ENCODE results near the gene PRSS38.

Gene PRSS38

GRCh38 chr1:227793079-227793947 is 22.2 kb upstream of the PRSS38 start:
- peak; percentile 73 for DNase-seq (ENCODE audit: low read depth, low spot score)

- DNase-seq (ENCODE audit: low read depth, low spot score): no peak
Measured at GRCh38 chr1:227793948-227794816, 21.3 kb upstream of the PRSS38 start.

- DNase-seq (ENCODE audit: low read depth, low spot score): no peak
Measured at GRCh38 chr1:227794817-227795192, 20.7 kb upstream of the PRSS38 start.

DNA sequence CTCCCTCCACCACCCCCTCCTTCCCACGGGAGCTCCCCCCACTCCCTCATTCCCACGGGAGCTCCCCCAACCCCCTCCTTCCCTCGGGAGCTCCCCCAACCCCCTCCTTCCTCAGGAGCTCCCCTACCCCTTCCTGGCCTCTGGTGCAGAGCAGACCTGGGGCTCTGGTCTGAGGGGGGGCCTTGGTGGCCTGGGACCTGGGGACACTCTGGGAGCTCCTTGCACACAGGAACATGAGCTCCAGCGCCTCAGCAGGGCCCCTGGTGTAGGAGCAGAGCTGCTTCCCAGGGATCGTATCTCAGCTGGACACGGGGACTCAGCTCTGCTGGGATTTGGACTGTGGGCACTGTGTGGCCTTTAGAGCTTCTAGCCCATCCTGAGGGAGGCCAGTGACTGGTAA is 19.7 kb upstream of the PRSS38 start:
- no peak for DNase-seq (ENCODE audit: low read depth, low spot score)

GRCh38 chr1:227796359-227796915 is 19.0 kb upstream of the PRSS38 start:
- DNase-seq (ENCODE audit: low read depth, low spot score): no peak

GRCh38 chr1:227797144-227797543 is 18.3 kb upstream of the PRSS38 start:
- no peak for DNase-seq (ENCODE audit: low read depth, low spot score)

DNA sequence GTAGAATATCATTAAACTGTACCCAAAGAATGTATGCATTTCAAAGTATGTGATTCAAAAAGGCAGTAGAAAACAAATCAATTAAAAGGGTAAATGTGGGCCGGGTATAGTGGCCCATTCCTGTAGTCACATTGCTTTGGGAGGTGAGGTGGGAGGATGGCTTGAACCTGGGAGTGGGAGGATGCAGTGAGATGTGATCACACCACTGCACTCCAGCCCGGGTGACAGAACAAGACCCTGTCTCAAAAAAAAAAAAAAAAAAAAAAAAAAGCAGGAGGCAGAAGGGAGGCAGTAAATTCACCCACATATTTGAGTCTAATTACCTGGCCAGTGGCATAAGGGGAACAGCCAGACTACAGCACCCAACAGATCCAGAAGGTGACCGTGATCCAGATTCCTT is 17.9 kb upstream of the PRSS38 start:
- DNase-seq (ENCODE audit: low read depth, low spot score): no peak

- DNase-seq (ENCODE audit: low read depth, low spot score): no peak
Measured at GRCh38 chr1:227798078-227798802, 17.2 kb upstream of the PRSS38 start.

- no peak for DNase-seq (ENCODE audit: low read depth, low spot score)
Measured at GRCh38 chr1:227799756-227800155, 15.7 kb upstream of the PRSS38 start.

GRCh38 chr1:227803933-227804332 is 11.5 kb upstream of the PRSS38 start:
- DNase-seq (ENCODE audit: low read depth, low spot score): no peak

DNA sequence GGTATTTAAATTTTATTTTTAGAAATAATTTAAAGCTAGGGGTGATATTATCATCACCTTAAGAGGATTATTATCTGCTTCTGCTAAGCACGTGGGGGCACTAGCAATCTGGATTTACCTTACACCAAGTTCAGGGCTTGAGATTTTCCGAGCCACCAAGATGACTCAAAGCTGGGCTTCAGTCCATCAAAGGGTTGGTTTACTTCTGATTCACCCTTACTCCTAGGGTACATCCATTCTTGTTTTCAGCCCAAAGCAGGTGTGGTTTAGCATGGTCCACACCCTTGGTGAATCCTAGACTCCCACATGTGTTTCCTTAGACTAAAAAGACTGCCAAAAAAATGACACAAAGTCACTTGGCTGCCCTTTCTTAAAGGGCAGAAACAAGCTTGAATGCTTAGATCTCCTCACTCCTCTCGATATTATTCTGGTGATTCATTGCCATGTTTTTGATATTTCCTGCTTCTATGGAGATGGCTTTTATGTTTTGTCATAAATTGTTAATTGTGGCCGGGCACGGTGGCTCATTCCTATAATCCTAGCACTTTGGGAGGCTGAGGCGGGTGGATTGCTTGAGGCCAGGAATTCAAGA is 9.8 kb upstream of the PRSS38 start:
- DNase-seq (ENCODE audit: low read depth, low spot score): no peak

- DNase-seq (ENCODE audit: low read depth, low spot score): no peak
Measured at GRCh38 chr1:227808566-227808965, 6.9 kb upstream of the PRSS38 start.

GRCh38 chr1:227809026-227809425 is 6.4 kb upstream of the PRSS38 start:
- DNase-seq (ENCODE audit: low read depth, low spot score): no peak

DNA sequence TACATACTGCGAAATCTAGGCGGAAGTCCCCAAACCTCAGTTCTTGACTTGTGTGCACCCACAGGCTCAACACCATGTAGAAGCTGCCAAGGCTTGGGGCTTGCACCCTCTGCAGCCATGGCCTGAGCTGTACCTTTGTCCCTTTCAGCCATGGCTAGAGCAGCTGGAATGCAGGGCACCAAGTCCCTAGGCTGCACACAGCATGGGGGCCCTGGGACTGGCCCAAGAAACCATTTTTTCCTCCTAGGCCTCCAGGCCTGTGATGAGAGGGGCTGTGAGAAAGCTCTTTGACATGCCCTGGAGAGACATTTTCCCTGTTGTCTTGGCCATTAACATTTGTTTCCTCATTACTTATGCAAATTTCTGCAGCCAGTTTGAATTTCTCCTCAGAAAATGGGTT is 1.5 kb upstream of the PRSS38 start:
- DNase-seq (ENCODE audit: low read depth, low spot score): no peak

DNA sequence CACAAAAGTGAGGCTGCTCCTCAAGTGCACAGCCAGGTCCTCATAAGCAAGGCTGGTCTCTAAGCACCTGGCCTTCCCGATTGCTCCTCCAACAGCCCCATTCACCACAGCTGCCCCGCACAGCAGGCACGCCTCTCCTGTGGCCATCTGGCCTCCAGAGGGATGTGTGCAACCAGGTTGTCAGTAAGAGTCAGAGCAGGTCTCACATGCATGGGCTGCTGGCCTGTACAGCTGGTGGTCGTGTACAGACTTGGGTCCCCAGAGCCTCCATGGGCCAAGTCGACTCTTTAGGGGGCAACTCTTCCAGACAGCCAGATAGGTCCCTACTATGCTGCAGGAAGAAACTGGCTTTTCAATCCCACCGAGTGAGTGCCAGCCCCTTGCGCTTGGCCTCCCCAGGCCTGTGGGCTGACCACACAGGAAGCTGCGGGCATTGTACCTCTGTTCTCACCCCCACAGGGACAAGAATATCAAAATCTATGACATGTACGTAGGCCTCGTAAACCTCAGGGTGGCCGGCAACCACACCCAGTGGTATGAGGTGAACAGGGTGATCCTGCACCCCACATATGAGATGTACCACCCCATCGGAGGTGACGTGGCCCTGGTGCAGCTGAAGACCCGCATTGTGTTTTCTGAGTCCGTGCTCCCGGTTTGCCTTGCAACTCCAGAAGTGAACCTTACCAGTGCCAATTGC is 1.4 kb downstream of the PRSS38 start:
- no peak for DNase-seq (ENCODE audit: low read depth, low spot score)

DNA sequence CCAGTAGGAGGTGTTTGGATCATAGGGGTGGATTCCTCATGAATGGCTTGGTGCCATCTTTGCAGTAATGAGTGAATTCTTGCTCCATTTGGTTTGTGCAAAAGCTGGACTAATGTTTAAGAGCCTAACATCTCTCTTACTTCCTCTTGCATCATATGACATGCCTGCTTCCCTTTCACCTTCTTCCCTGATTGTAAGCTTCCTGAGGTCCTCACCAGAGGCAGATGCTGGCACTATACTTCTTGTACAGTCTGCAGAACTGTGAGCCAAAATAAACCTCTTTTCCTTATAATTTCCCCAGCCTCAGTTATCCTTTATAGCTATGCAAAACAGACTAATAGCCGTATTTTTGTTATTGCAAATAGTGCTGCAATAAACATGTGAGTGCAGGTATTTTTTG is 8.1 kb downstream of the PRSS38 start:
- DNase-seq (ENCODE audit: low read depth, low spot score): no peak

- no peak for DNase-seq (ENCODE audit: low read depth, low spot score)
Measured at GRCh38 chr1:227824204-227824603, 8.7 kb downstream of the PRSS38 start.

- no peak for DNase-seq (ENCODE audit: low read depth, low spot score)
Measured at GRCh38 chr1:227828786-227829185, 13.3 kb downstream of the PRSS38 start.

GRCh38 chr1:227838181-227838580 is 22.7 kb downstream of the PRSS38 start:
- no peak for DNase-seq (ENCODE audit: low read depth, low spot score)

- DNase-seq (ENCODE audit: low read depth, low spot score): no peak
Measured at GRCh38 chr1:227841096-227841495, 25.6 kb downstream of the PRSS38 start.
